A549 (cell line): Measurements from ENCODE around the gene NAV2. TPM values are rescaled to one million over a fixed set of nuclear protein-coding genes. Genes with fewer than 3 reads are reported as not detected.

Source experiments
- ATAC-seq, 2 experiments: fragments of 200-7000 bp in 1 of 2; fragments of >200 bp in 1 of 2; cut with Nextera tagmentation in 1 of 2; cut with Tn5 transposase in 1 of 2; 3 replicates each; pipeline versions ENCODE4 v1.8.0 to v1.9.1; 2018 to 2020; ENCODE audit warnings: mild to moderate bottlenecking in 1 of 2, moderate library complexity in 1 of 2
- CTCF ChIA-PET: fragments of 300-600 bp; sonication (Branson Sonifier 250); formaldehyde crosslinking; extraction: SDS; loops from one replicate; lab custom pipeline; 2021; ENCODE audit warnings: antibody characterized with exemption, inconsistent platforms; lab: Yijun Ruan, JAX
- POLR2A ChIA-PET: fragments of 350-600 bp; formaldehyde crosslinking; extraction: SDS; loops from one replicate; lab custom pipeline; 2021; ENCODE audit warnings: antibody characterized with exemption, inconsistent platforms; lab: Yijun Ruan, JAX
- DNase-seq, 2 experiments: peaks; one replicate each; pipeline versions ENCODE4 v3.0.0 to v3.0.0-alpha.2; 2011 to 2016; ENCODE audit warnings: low read depth in 1 of 2, low spot score in 1 of 2
- FAIRE-seq: peaks from 2 replicates; lab custom pipeline; 2011; peaks lifted over from hg19 to GRCh38; lab: Jason Lieb, UNC
- H3K27ac ChIP-seq, 2 experiments: fragments of >200 bp; sonication (Bioruptor Twin); formaldehyde crosslinking; 3 replicates each; pipeline ENCODE4 v1.5.1; 2016 to 2017
- H3K4me1 ChIP-seq: fragments of >200 bp; sonication (Bioruptor Twin); formaldehyde crosslinking; 3 replicates; pipeline ENCODE4 v1.6.1; 2016
- H3K4me2 ChIP-seq: fragments of >200 bp; sonication (Bioruptor Twin); formaldehyde crosslinking; 3 replicates; pipeline ENCODE4 v1.6.1; 2016
- H3K4me3 ChIP-seq: fragments of >200 bp; sonication (Bioruptor Twin); formaldehyde crosslinking; 3 replicates; pipeline ENCODE4 v1.5.1; 2016
- H3K9me3 ChIP-seq: fragments of >200 bp; sonication (Bioruptor Twin); formaldehyde crosslinking; 3 replicates; pipeline ENCODE4 v1.6.1; 2016
- BHLHE40 ChIP-seq: IDR thresholded peaks from 2 replicates; pipeline ENCODE4 v1.6.1; 2012; ENCODE audit warnings: low read depth, low read length, inconsistent platforms
- CBX8 ChIP-seq: fragments of 200-600 bp; sonication (generic); IDR thresholded peaks from 2 replicates; pipeline ENCODE4 v1.6.1; 2016
- CEBPB ChIP-seq, 2 experiments: fragments of >200 bp in 1 of 2; sonication (Bioruptor Twin) in 1 of 2; formaldehyde crosslinking in 1 of 2; IDR thresholded peaks; 2 replicates each; pipeline ENCODE4 v1.6.1; 2012 to 2016
- E2F6 ChIP-seq: IDR thresholded peaks from 2 replicates; pipeline ENCODE4 v1.6.1; 2012; ENCODE audit warnings: low read depth, borderline replicate concordance
- EHF ChIP-seq: fragments of 250-450 bp; sonication (Bioruptor Pico); IDR thresholded peaks from 2 replicates; pipeline ENCODE4 v1.5.0; 2020; ENCODE audit warnings: mild to moderate bottlenecking
- ELK1 ChIP-seq: fragments of 150-350 bp; IDR thresholded peaks from 2 replicates; pipeline ENCODE4 v1.6.1; 2014; ENCODE audit warnings: low read depth, mild to moderate bottlenecking, low read length
- FOSB ChIP-seq: fragments of 250-450 bp; sonication (Bioruptor Pico); IDR thresholded peaks from 2 replicates; pipeline ENCODE4 v1.5.0; 2020; ENCODE audit warnings: mild to moderate bottlenecking, moderate library complexity
- FOSL2 ChIP-seq, 2 experiments: fragments of 450-650 bp in 1 of 2; fragments of >200 bp in 1 of 2; sonication (Bioruptor Twin) in 1 of 2; formaldehyde crosslinking; IDR thresholded peaks; 2 replicates each; pipeline versions ENCODE4 v1.5.0 to v1.6.1; 2016 to 2020; ENCODE audit warnings: mild to moderate bottlenecking in 1 of 2, moderate library complexity in 1 of 2
- GATA3 ChIP-seq: IDR thresholded peaks from 2 replicates; pipeline ENCODE4 v1.6.1; 2012; ENCODE audit warnings: borderline replicate concordance
- HDAC2 ChIP-seq: fragments of 200-600 bp; sonication (generic); IDR thresholded peaks from 2 replicates; pipeline ENCODE4 v1.6.1; 2016
- HEYL ChIP-seq: fragments of 250-450 bp; sonication (Bioruptor Pico); IDR thresholded peaks from 2 replicates; pipeline ENCODE4 v1.8.0; 2021; ENCODE audit warnings: mild to moderate bottlenecking, moderate library complexity
- HOXA7 ChIP-seq: fragments of 250-450 bp; sonication (Bioruptor Pico); IDR thresholded peaks from 2 replicates; pipeline ENCODE4 v1.5.0; 2020; ENCODE audit warnings: mild to moderate bottlenecking, moderate library complexity
- HOXB13 ChIP-seq: fragments of 250-450 bp; sonication (Bioruptor Pico); IDR thresholded peaks from 2 replicates; pipeline ENCODE4 v1.5.0; 2020; ENCODE audit warnings: low read depth, mild to moderate bottlenecking, moderate library complexity
- JUN ChIP-seq, 2 experiments: fragments of >200 bp; sonication (Bioruptor Twin); formaldehyde crosslinking; IDR thresholded peaks; 2 replicates in 1 of 2; 3 replicates in 1 of 2; pipeline ENCODE4 v1.6.1; 2016 to 2017
- JUNB ChIP-seq: fragments of >200 bp; sonication (Bioruptor Twin); formaldehyde crosslinking; IDR thresholded peaks from 2 replicates; pipeline ENCODE4 v1.6.1; 2016
- KDM5A ChIP-seq: fragments of 200-600 bp; sonication (generic); IDR thresholded peaks from 2 replicates; pipeline ENCODE4 v1.6.1; 2016; ENCODE audit warnings: antibody characterized with exemption, mild to moderate bottlenecking
- MAX ChIP-seq: IDR thresholded peaks from 2 replicates; pipeline ENCODE4 v1.6.1; 2012
- MYC ChIP-seq: IDR thresholded peaks from 2 replicates; pipeline ENCODE4 v1.6.1; 2012; ENCODE audit warnings: mild to moderate bottlenecking, inconsistent platforms, low read length, improper control_type of control experiment, borderline replicate concordance
- NPAS2 ChIP-seq: fragments of 250-450 bp; sonication (Bioruptor Pico); IDR thresholded peaks from 2 replicates; pipeline ENCODE4 v1.8.0; 2022; ENCODE audit warnings: mild to moderate bottlenecking, moderate library complexity, borderline replicate concordance
- NR3C1 ChIP-seq: fragments of >200 bp; sonication (Bioruptor Twin); formaldehyde crosslinking; IDR thresholded peaks from 3 replicates; pipeline ENCODE4 v1.6.1; 2017
- PHF8 ChIP-seq: fragments of 200-600 bp; sonication (generic); IDR thresholded peaks from 2 replicates; pipeline ENCODE4 v1.6.1; 2016; ENCODE audit warnings: low read depth, mild to moderate bottlenecking, antibody characterized with exemption, moderate library complexity, borderline replicate concordance
- RCOR1 ChIP-seq: fragments of 150-350 bp; IDR thresholded peaks from 2 replicates; pipeline ENCODE4 v1.6.1; 2014; ENCODE audit warnings: antibody characterized with exemption, low read length, low read depth
- REST ChIP-seq: fragments of 200-600 bp; sonication (generic); IDR thresholded peaks from 2 replicates; pipeline ENCODE4 v1.6.1; 2016; ENCODE audit warnings: antibody characterized with exemption, mild to moderate bottlenecking, moderate library complexity
- RFX5 ChIP-seq: fragments of 450-650 bp; IDR thresholded peaks from 2 replicates; pipeline ENCODE4 v1.7.1; 2014; ENCODE audit warnings: antibody characterized with exemption, mild to moderate bottlenecking, moderate library complexity
- SREBF2 ChIP-seq: fragments of 450-650 bp; IDR thresholded peaks from 2 replicates; pipeline ENCODE4 v1.6.1; 2014; ENCODE audit warnings: mild to moderate bottlenecking, moderate library complexity
- TP53 ChIP-seq: fragments of 250-450 bp; sonication (Bioruptor Pico); IDR thresholded peaks from 2 replicates; pipeline ENCODE4 v1.5.0; 2021; ENCODE audit warnings: mild to moderate bottlenecking, moderate library complexity
- ZFP36 ChIP-seq: fragments of 450-650 bp; IDR thresholded peaks from 2 replicates; pipeline ENCODE4 v1.6.1; 2014; ENCODE audit warnings: borderline replicate concordance; ENCODE audit not compliant: partially characterized antibody
- ZSCAN20 ChIP-seq: fragments of 250-450 bp; sonication (Bioruptor Pico); IDR thresholded peaks from 2 replicates; pipeline ENCODE4 v1.8.0; 2022; ENCODE audit warnings: mild to moderate bottlenecking, moderate library complexity
- WGBS: methylation state at CpG from one replicate; pipeline ENCODE4 v1.1.6; 2017; ENCODE audit errors: missing lambda C conversion rate; 5-methylcytosine and 5-hydroxymethylcytosine counted together
- polyA plus RNA-seq, 4 experiments: library from polyadenylated mRNA; depleted of rRNA in 3 of 4; stranded (reverse); fragments of >200 nt; fragmentation: RNase III in 1 of 4; extraction: RNeasy Plus Mini Kit Qiagen cat#74134 plus additional on column Dnase treatment in 1 of 4; gene quantifications; 2 replicates in 3 of 4; 3 replicates in 1 of 4; pipeline ENCODE4 v1.2.3, GENCODE V29; 2011 to 2017
- TF ChIP-seq, protein P1 (sequence below): fragments of >200 bp; sonication (Bioruptor Twin); formaldehyde crosslinking; IDR thresholded peaks from 2 replicates; pipeline ENCODE4 v1.6.1; 2016
- TF ChIP-seq, protein P2 (sequence below): fragments of >200 bp; sonication (Bioruptor Twin); formaldehyde crosslinking; IDR thresholded peaks from 3 replicates; pipeline ENCODE4 v1.5.1; 2016

NAV2 gene
- polyA plus RNA-seq, 2 of the 4 experiments (the other 2 are of a cell fraction): 4.9 to 19.8 TPM

DNA sequence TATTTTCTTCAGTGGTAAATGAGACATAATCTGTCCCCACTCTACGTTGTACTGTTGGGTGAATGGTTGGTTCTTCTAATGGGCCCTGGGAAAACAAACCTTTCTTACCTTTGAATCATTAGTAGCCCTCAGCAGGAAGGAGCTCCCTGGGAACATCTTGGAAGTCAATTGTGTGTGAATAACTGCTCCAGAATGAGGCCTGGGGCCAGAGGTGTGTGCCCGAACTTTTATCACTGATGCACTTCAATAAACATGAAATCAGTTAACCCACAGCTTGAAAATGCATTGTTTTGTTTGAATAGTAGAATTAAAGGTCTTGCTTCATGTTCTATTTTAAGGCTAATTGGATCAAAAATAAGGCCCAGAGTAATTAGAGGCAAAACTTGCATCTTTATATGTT is 67.1 kb downstream of the NAV2 start (continued):
- TF ChIP-seq, protein P1, sequence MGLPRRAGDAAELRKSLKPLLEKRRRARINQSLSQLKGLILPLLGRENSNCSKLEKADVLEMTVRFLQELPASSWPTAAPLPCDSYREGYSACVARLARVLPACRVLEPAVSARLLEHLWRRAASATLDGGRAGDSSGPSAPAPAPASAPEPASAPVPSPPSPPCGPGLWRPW: no peak
- no peak for TF ChIP-seq NR3C1

DNA sequence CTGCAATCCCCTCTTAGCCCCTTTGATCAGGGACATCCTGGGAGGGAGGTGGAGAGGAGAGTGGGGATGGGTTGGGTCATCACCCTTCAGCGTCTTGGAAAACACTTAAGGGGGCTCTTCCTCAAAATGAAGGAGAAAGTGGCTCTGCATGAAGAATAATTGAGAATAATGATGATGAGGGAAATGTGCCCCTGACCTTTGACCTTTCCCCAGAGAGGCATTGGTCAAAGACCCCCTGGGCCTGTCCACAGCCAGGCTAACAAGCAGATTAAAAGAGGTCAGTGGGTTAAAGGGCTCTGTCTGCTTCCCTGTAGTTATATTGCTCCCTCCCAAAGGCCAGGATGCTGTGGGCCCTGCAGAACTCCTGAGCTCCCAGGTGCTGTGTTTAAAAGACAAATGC is 68.7 kb downstream of the NAV2 start:
- CTCF ChIA-PET: interaction anchor here (1.6 kb wide), 1 partner anchor 122 kb away, joined by 6 read pairs; no protein-coding TSS in a partner anchor
- FAIRE-seq: no peak

DNA sequence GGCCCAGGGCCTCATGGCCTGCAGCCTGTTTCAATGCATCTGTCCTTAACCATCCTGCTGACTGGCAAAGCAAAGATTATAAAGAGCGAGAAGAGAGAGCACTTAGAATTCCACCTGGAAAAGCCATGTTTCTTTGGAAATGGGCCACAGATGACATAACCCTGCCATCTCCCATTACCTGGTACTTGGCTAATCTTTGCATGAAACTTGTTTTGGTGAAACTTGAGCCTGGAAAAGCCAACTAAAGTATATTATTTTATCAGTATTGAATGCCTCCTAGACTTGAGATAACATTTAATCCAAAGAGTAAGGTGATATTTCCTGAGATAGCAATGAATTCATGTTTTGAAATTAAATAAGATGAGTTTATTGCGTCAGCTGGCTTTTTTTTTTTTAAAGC is 72.6 kb downstream of the NAV2 start:
- no peaks in the 10 kb centered on the region for H3K9me3 ChIP-seq
- FAIRE-seq (no peak), ATAC-seq (no peak), DNase-seq (no peak)
- H3K4me3 ChIP-seq: no peak overlapping the region
- ChIA-PET POLR2A (interaction anchor here (0.6 kb wide), 1 partner anchor 167 kb away, joined by 4 read pairs; no protein-coding TSS in a partner anchor), CTCF (no interaction called here)
- no peaks in the 10 kb centered on the region for H3K4me1 ChIP-seq
- no peak overlapping the region for H3K4me2 ChIP-seq
- H3K27ac ChIP-seq: no peak overlapping the region
- 87% methylated on average over 2 of the region's 2 CpGs for WGBS
- no peak for TF ChIP-seq JUN (IDR thresholded peaks at IDR 0.05)
- no peak for TF ChIP-seq TP53
- no peak for TF ChIP-seq MYC
- TF ChIP-seq GATA3: no peak
- TF ChIP-seq, protein P2, sequence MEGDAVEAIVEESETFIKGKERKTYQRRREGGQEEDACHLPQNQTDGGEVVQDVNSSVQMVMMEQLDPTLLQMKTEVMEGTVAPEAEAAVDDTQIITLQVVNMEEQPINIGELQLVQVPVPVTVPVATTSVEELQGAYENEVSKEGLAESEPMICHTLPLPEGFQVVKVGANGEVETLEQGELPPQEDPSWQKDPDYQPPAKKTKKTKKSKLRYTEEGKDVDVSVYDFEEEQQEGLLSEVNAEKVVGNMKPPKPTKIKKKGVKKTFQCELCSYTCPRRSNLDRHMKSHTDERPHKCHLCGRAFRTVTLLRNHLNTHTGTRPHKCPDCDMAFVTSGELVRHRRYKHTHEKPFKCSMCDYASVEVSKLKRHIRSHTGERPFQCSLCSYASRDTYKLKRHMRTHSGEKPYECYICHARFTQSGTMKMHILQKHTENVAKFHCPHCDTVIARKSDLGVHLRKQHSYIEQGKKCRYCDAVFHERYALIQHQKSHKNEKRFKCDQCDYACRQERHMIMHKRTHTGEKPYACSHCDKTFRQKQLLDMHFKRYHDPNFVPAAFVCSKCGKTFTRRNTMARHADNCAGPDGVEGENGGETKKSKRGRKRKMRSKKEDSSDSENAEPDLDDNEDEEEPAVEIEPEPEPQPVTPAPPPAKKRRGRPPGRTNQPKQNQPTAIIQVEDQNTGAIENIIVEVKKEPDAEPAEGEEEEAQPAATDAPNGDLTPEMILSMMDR: no peak
- no peak for TF ChIP-seq BHLHE40
- TF ChIP-seq HOXA7: no peak
- TF ChIP-seq PHF8: no peak
- TF ChIP-seq FOSL2 (IDR thresholded peaks at IDR 0.05): no peak
- TF ChIP-seq FOSL2 (CRISPR knock-in tag; IDR thresholded peaks at IDR 0.05): no peak
- no peak for TF ChIP-seq E2F6
- no peak for TF ChIP-seq RFX5
- no peak for TF ChIP-seq HOXB13 (CRISPR knock-in tag)
- no peak for TF ChIP-seq ZFP36
- TF ChIP-seq RCOR1: no peak
- TF ChIP-seq FOSB (CRISPR knock-in tag): no peak
- no peak for TF ChIP-seq ELK1
- TF ChIP-seq REST: no peak
- TF ChIP-seq HEYL (CRISPR knock-in tag): no peak
- TF ChIP-seq CEBPB (IDR thresholded peaks at IDR 0.05): no peak
- TF ChIP-seq NPAS2: no peak

More for the DNA sequence above, 68.7 kb downstream of the NAV2 start:
- 92% methylated on average over 1 of the region's 1 CpG for WGBS
- Histone ChIP-seq H3K4me1 (peaks cover 8% of the 10 kb centered on the region; the same call in 1 of the 3 replicates), H3K4me3 (no peak overlapping the region), H3K4me2 (no peak overlapping the region), H3K9me3 (no peaks in the 10 kb centered on the region), H3K27ac (no peak overlapping the region)
- POLR2A ChIA-PET: no interaction called here
- no peak for ATAC-seq
- TF ChIP-seq HDAC2 (no peak), PHF8 (no peak), CBX8 (no peak), MAX (no peak), MYC (no peak), SREBF2 (no peak), NR3C1 (no peak), EHF (no peak), FOSB (CRISPR knock-in tag) (no peak), JUNB (no peak), JUN (IDR thresholded peaks at IDR 0.05) (no peak), ZSCAN20 (CRISPR knock-in tag) (no peak), KDM5A (no peak), GATA3 (no peak)
- no peak for DNase-seq
